ENCODE data around the gene ZNF563.

The ZNF563 gene

GRCh38 chr19:12272980-12273901, 60.2 kb downstream of the ZNF563 start:
- DNase-seq (ENCODE audit: insufficient read length, low spot score) (no peak), FAIRE-seq (no peak)

GRCh38 chr19:12272386-12272785, 61.0 kb downstream of the ZNF563 start:
- FAIRE-seq = no peak
- DNase-seq (ENCODE audit: insufficient read length, low spot score) = no peak
- no peak for TF ChIP-seq POLR2A (IDR thresholded peaks at IDR 0.05; ENCODE audit: low read depth, low read length)

More at GRCh38 chr19:12272980-12273901, 60.2 kb downstream of the ZNF563 start:
- TF ChIP-seq POLR2A (IDR thresholded peaks at IDR 0.05; ENCODE audit: low read depth, low read length) = no peak

GRCh38 chr19:12270854-12271253, 62.6 kb downstream of the ZNF563 start:
- TF ChIP-seq POLR2A (IDR thresholded peaks at IDR 0.05; ENCODE audit: low read depth, low read length) = no peak
- DNase-seq (ENCODE audit: insufficient read length, low spot score) = no peak
- FAIRE-seq = no peak
